GM23338 (cell line): ENCODE data around the gene PSMD3. TPM values are rescaled to one million over a fixed set of nuclear protein-coding genes. Genes with fewer than 3 reads are reported as not detected.
A peak's percentile ranks its signal among the peaks of the same experiment; 100 is the strongest.

ENCODE experiments used
- ATAC-seq: fragments of 200-7000 bp; cut with Tn5 transposase; 3 replicates; pipeline ENCODE4 v1.9.1; 2020
- DNase-seq: peaks from one replicate; pipeline ENCODE4 v3.0.0-alpha.2; 2015; ENCODE audit warnings: low spot score
- H2AFZ ChIP-seq: fragments of 200-600 bp; sonication (generic); 2 replicates; pipeline ENCODE4 v1.8.0; 2016; ENCODE audit warnings: antibody characterized with exemption, mild to moderate bottlenecking, moderate library complexity
- H3F3A ChIP-seq: fragments of 200-600 bp; sonication (generic); replicated peaks from 2 replicates; pipeline ENCODE4 v1.8.0; 2017; ENCODE audit warnings: antibody characterized with exemption, mixed run types, low read depth
- H3K27ac ChIP-seq: fragments of 200-600 bp; sonication (generic); 2 replicates; pipeline ENCODE4 v1.6.1; 2016; ENCODE audit warnings: low read depth
- H3K27me3 ChIP-seq: fragments of 200-600 bp; sonication (generic); 2 replicates; pipeline ENCODE4 v1.8.0; 2016; ENCODE audit warnings: mild to moderate bottlenecking, mixed run types, moderate library complexity; ENCODE audit not compliant: insufficient read depth
- H3K36me3 ChIP-seq: fragments of 200-600 bp; sonication (generic); 2 replicates; pipeline ENCODE4 v1.8.0; 2016; ENCODE audit warnings: mild to moderate bottlenecking; ENCODE audit not compliant: insufficient read depth
- H3K4me1 ChIP-seq: fragments of 200-600 bp; sonication (generic); 2 replicates; pipeline ENCODE4 v1.8.0; 2016; ENCODE audit warnings: mild to moderate bottlenecking, moderate library complexity; ENCODE audit not compliant: insufficient read depth
- H3K4me2 ChIP-seq: fragments of 200-600 bp; sonication (generic); 2 replicates; pipeline ENCODE4 v1.7.1; 2017; ENCODE audit warnings: mixed run types
- H3K4me3 ChIP-seq: fragments of 200-600 bp; sonication (generic); 2 replicates; pipeline ENCODE4 v1.6.1; 2016; ENCODE audit warnings: mixed run types
- H3K79me2 ChIP-seq: fragments of 200-600 bp; sonication (generic); replicated peaks from 2 replicates; pipeline ENCODE4 v1.8.0; 2017; ENCODE audit warnings: mild to moderate bottlenecking; ENCODE audit not compliant: insufficient read depth
- H3K9me2 ChIP-seq: fragments of 200-600 bp; sonication (generic); 2 replicates; pipeline ENCODE4 v1.8.0; 2017; ENCODE audit not compliant: insufficient read depth
- H4K20me1 ChIP-seq: fragments of 200-600 bp; sonication (generic); replicated peaks from 2 replicates; pipeline ENCODE4 v1.8.0; 2017; ENCODE audit warnings: mild to moderate bottlenecking; ENCODE audit not compliant: insufficient read depth
- H3K27ac Mint-ChIP-seq: 2 replicates; pipeline ENCODE4 v1.8.0; 2020; ENCODE audit warnings: inconsistent platforms, mild to moderate bottlenecking, moderate library complexity, mixed read lengths
- H3K27me3 Mint-ChIP-seq: 3 replicates; pipeline ENCODE4 v1.8.0; 2022; ENCODE audit warnings: low read depth, mild to moderate bottlenecking, moderate library complexity, mixed read lengths, inconsistent platforms; ENCODE audit not compliant: insufficient read depth, poor library complexity
- H3K36me3 Mint-ChIP-seq: 3 replicates; pipeline ENCODE4 v1.8.0; 2021; ENCODE audit warnings: low read depth, mild to moderate bottlenecking, inconsistent platforms, moderate library complexity, mixed read lengths
- H3K4me1 Mint-ChIP-seq: 3 replicates; pipeline ENCODE4 v1.8.0; 2020; ENCODE audit warnings: mild to moderate bottlenecking, inconsistent platforms, mixed read lengths
- H3K4me3 Mint-ChIP-seq: 3 replicates; pipeline ENCODE4 v1.8.0; 2021; ENCODE audit warnings: moderate library complexity, mild to moderate bottlenecking, inconsistent platforms, mixed read lengths
- H3K9me3 Mint-ChIP-seq: 3 replicates; pipeline ENCODE4 v1.8.0; 2020; ENCODE audit warnings: moderate library complexity, mild to moderate bottlenecking, inconsistent platforms, mixed read lengths
- EZH2 ChIP-seq: fragments of 200-600 bp; sonication (generic); IDR thresholded peaks from one replicate; pipeline ENCODE4 v1.8.0; 2017; ENCODE audit warnings: antibody characterized with exemption, mild to moderate bottlenecking, low read depth; ENCODE audit not compliant: unreplicated experiment
- JUNB ChIP-seq: IDR thresholded peaks from one replicate; pipeline ENCODE4 v1.6.1; 2016; ENCODE audit warnings: antibody characterized with exemption; ENCODE audit not compliant: unreplicated experiment
- POLR2AphosphoS5 ChIP-seq: IDR thresholded peaks from 2 replicates; pipeline ENCODE4 v1.6.1; 2016; ENCODE audit warnings: antibody characterized with exemption, low read depth
- ZNF331 ChIP-seq: fragments of 250-450 bp; sonication (Bioruptor Pico); IDR thresholded peaks from 2 replicates; pipeline ENCODE4 v1.5.0; 2020; ENCODE audit warnings: low read depth, mild to moderate bottlenecking, moderate library complexity
- polyA plus RNA-seq: library from polyadenylated mRNA; unstranded; fragments of >200 nt; fragmentation: Nextera tagmentation; extraction: Ambion mirVana; gene quantifications from 2 replicates; pipeline ENCODE4 v1.2.1, GENCODE V29; 2016
- total RNA-seq: library from RNA; depleted of rRNA; stranded (reverse); fragments of >200 nt; shearing (Covaris generic); gene quantifications from 2 replicates; pipeline ENCODE4 v1.2.3, GENCODE V29; 2014
- TF ChIP-seq, protein P1 (sequence below): IDR thresholded peaks from one replicate; pipeline ENCODE4 v1.6.1; 2018; ENCODE audit warnings: antibody characterized with exemption; ENCODE audit not compliant: unreplicated experiment
- TF ChIP-seq, protein P2 (sequence below): IDR thresholded peaks from 2 replicates; pipeline ENCODE4 v1.6.1; 2016; ENCODE audit warnings: antibody characterized with exemption

The PSMD3 gene
- total and polyA plus RNA-seq, 2 experiments from 2014 or later = 112 to 217 TPM

DNA sequence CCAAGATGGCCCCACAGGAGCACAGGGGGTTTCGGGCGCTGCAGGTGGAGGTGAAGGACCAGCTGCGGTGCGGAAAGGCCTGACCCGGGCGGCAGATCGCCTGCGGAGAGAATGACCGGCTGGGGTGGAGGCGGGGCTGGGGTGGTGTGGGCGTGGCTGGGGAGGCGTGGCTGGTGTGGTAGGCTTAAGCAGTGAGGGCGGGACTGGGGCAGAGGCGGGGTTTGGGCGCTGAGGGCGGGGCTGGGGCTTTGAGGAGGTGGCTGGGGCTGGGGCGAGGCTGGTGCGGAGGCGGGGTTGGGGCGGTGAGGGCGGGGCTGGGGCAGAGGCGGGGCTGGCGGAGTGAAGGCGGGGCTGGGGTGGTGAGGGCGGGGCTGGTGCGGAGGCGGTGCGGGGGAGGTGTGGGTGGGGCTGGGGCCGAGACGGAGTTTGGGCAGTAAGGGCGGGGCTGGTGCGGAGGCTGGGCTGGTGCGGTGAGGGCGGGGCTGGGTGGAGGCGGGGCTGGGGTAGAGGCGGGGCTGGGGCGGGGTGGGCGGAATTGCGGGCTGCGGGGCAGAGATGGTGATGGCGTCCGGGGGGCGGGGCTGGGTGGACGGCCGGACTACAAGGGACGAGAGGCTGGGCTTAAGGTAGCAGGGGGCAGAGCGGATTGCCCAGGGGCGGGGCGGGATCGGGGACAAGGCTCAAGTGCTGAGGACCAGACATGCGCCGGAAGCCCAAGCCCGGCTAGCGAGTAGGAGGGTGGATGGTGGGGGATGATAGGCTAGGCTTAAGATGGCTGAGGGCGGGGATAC lies 27.7 kb upstream of the PSMD3 start:
- H3K27ac ChIP-seq = peak overlapping the region; percentile 79
- no peaks in the 10 kb centered on the region for H3K36me3 ChIP-seq
- H4K20me1 ChIP-seq = no peaks in the 10 kb centered on the region
- ATAC-seq = peak; percentile 92
- H3K4me3 ChIP-seq = peak overlapping the region; percentile 73
- Mint-ChIP-seq H3K36me3 (no peaks in the 10 kb centered on the region), H3K9me3 (no peaks in the 10 kb centered on the region), H3K27ac (peak overlapping the region; percentile 97), H3K4me1 (peaks cover 23% of the 10 kb centered on the region), H3K27me3 (peaks cover 24% of the 10 kb centered on the region), H3K4me3 (peak overlapping the region; percentile 85)
- peak; percentile 99 for DNase-seq
- peaks cover 10% of the 10 kb centered on the region; the same call in 1 of the 2 replicates for H3K4me1 ChIP-seq
- peak; percentile 93 for TF ChIP-seq POLR2AphosphoS5
- TF ChIP-seq, protein P1, sequence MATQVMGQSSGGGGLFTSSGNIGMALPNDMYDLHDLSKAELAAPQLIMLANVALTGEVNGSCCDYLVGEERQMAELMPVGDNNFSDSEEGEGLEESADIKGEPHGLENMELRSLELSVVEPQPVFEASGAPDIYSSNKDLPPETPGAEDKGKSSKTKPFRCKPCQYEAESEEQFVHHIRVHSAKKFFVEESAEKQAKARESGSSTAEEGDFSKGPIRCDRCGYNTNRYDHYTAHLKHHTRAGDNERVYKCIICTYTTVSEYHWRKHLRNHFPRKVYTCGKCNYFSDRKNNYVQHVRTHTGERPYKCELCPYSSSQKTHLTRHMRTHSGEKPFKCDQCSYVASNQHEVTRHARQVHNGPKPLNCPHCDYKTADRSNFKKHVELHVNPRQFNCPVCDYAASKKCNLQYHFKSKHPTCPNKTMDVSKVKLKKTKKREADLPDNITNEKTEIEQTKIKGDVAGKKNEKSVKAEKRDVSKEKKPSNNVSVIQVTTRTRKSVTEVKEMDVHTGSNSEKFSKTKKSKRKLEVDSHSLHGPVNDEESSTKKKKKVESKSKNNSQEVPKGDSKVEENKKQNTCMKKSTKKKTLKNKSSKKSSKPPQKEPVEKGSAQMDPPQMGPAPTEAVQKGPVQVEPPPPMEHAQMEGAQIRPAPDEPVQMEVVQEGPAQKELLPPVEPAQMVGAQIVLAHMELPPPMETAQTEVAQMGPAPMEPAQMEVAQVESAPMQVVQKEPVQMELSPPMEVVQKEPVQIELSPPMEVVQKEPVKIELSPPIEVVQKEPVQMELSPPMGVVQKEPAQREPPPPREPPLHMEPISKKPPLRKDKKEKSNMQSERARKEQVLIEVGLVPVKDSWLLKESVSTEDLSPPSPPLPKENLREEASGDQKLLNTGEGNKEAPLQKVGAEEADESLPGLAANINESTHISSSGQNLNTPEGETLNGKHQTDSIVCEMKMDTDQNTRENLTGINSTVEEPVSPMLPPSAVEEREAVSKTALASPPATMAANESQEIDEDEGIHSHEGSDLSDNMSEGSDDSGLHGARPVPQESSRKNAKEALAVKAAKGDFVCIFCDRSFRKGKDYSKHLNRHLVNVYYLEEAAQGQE = no peak
- TF ChIP-seq ZNF331 = no peak
- TF ChIP-seq, protein P2, sequence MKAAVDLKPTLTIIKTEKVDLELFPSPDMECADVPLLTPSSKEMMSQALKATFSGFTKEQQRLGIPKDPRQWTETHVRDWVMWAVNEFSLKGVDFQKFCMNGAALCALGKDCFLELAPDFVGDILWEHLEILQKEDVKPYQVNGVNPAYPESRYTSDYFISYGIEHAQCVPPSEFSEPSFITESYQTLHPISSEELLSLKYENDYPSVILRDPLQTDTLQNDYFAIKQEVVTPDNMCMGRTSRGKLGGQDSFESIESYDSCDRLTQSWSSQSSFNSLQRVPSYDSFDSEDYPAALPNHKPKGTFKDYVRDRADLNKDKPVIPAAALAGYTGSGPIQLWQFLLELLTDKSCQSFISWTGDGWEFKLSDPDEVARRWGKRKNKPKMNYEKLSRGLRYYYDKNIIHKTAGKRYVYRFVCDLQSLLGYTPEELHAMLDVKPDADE = no peak
- no peak for TF ChIP-seq JUNB
- no peaks in the 10 kb centered on the region for H3K79me2 ChIP-seq
- 0 out of 2 replicates have a peak, but pooled peaks cover 7% of the 10 kb centered on the region for H3F3A ChIP-seq
- H3K4me2 ChIP-seq = peak overlapping the region; percentile 95
- H3K9me2 ChIP-seq = no peaks in the 10 kb centered on the region
- H2AFZ ChIP-seq = peak overlapping the region; percentile 98
- H3K27me3 ChIP-seq = 0 out of 2 replicates have a peak, but pooled peaks cover 4% of the 10 kb centered on the region

DNA sequence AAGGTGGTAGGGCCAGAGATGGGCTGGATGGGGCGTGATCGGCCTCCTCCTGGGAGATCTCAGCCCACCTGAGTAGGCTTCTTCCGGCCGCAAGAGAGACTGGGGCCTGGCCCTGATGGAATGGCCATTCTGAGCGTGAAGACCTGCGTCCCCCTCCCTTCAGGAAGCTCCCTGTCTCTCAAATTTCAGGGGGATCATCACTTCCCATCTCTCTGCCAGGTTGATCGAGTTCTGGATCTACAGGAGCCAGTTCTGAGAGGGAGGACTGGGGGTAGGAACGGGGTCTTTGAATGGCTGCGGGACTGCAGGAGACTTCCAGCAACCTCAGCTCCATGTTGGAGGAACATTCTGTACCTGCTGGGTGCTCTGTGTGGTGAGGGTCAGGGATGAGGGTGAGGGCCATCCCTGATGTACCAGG lies 27.1 kb upstream of the PSMD3 start:
- Histone ChIP-seq H3K4me2 (peak overlapping the region; percentile 84), H2AFZ (peak overlapping the region; percentile 54; the same call in 1 of the 2 replicates), H4K20me1 (no peaks in the 10 kb centered on the region), H3K4me3 (peak overlapping the region; percentile 64), H3K27me3 (0 out of 2 replicates have a peak, but pooled peaks cover 4% of the 10 kb centered on the region), H3K36me3 (no peaks in the 10 kb centered on the region), H3K27ac (peak overlapping the region; percentile 99), H3K79me2 (no peaks in the 10 kb centered on the region), H3K4me1 (peaks cover 10% of the 10 kb centered on the region; the same call in 1 of the 2 replicates), H3F3A (0 out of 2 replicates have a peak, but pooled peaks cover 7% of the 10 kb centered on the region), H3K9me2 (no peaks in the 10 kb centered on the region)
- Mint-ChIP-seq H3K9me3 (no peaks in the 10 kb centered on the region), H3K4me1 (peaks cover 22% of the 10 kb centered on the region), H3K4me3 (peak overlapping the region; percentile 85), H3K36me3 (no peaks in the 10 kb centered on the region), H3K27ac (peak overlapping the region; percentile 97), H3K27me3 (peaks cover 21% of the 10 kb centered on the region)
- DNase-seq (no peak), ATAC-seq (peak; percentile 1; the same call in 1 of the 3 replicates)
- TF ChIP-seq POLR2AphosphoS5 (peak; percentile 91), EZH2 (no peak)
- TF ChIP-seq, protein P2 = peak; percentile 63; the same call in 1 of the 2 replicates
